Measurements from ENCODE around the gene TECTB.

Gene TECTB

GRCh38 chr10:112288486-112288885, 5.3 kb downstream of the TECTB start:
- in situ Hi-C loops (cut with HindIII; ENCODE audit: low sequenced_read_pairs): no loop called here
- DNase-seq (ENCODE audit: low read depth, low spot score): no peak
- TF ChIP-seq, protein P1, sequence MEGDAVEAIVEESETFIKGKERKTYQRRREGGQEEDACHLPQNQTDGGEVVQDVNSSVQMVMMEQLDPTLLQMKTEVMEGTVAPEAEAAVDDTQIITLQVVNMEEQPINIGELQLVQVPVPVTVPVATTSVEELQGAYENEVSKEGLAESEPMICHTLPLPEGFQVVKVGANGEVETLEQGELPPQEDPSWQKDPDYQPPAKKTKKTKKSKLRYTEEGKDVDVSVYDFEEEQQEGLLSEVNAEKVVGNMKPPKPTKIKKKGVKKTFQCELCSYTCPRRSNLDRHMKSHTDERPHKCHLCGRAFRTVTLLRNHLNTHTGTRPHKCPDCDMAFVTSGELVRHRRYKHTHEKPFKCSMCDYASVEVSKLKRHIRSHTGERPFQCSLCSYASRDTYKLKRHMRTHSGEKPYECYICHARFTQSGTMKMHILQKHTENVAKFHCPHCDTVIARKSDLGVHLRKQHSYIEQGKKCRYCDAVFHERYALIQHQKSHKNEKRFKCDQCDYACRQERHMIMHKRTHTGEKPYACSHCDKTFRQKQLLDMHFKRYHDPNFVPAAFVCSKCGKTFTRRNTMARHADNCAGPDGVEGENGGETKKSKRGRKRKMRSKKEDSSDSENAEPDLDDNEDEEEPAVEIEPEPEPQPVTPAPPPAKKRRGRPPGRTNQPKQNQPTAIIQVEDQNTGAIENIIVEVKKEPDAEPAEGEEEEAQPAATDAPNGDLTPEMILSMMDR (IDR thresholded peaks at IDR 0.05; ENCODE audit: low read depth, low read length): no peak
- no peak overlapping the region for H3K4me3 ChIP-seq (ENCODE audit: low read depth, low read length)

GRCh38 chr10:112289373-112290053, 6.3 kb downstream of the TECTB start:
- no peak overlapping the region for H3K4me3 ChIP-seq (ENCODE audit: low read depth, low read length)
- in situ Hi-C loops (cut with HindIII; ENCODE audit: low sequenced_read_pairs): no loop called here
- DNase-seq (ENCODE audit: low read depth, low spot score): no peak
- TF ChIP-seq, protein P1 (IDR thresholded peaks at IDR 0.05; ENCODE audit: low read depth, low read length): no peak

- in situ Hi-C loops (cut with HindIII; ENCODE audit: low sequenced_read_pairs): no loop called here
- TF ChIP-seq, protein P1 (IDR thresholded peaks at IDR 0.05; ENCODE audit: low read depth, low read length): no peak
Observed at GRCh38 chr10:112290054-112290373, 6.8 kb downstream of the TECTB start.

DNA sequence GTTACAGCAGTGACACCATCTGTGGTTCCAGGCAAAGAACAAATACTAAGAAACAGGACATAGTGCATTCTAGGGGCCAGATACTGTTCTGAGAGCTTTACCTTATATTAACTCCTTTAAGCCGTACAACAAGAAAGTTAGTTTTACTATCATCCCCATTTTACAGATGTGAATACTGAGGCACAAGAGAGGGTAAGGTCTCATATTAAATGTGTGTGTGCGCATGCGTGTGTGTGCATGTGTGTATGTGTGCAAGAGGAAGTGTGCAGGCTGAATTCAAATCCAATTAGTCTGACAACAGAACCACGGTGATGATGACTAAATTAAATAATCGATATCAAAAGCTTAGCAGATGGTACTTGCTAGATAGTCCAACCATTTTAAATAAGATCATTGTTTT, 11.0 kb downstream of the TECTB start:
- DNase-seq (ENCODE audit: low read depth, low spot score): no peak
- TF ChIP-seq, protein P1 (IDR thresholded peaks at IDR 0.05; ENCODE audit: low read depth, low read length): no peak
- no peak overlapping the region for H3K4me3 ChIP-seq (ENCODE audit: low read depth, low read length)
- in situ Hi-C loops (cut with HindIII; ENCODE audit: low sequenced_read_pairs): no loop called here

More at GRCh38 chr10:112290054-112290373, 6.8 kb downstream of the TECTB start:
- no peak overlapping the region for H3K4me3 ChIP-seq (ENCODE audit: low read depth, low read length)
- DNase-seq (ENCODE audit: low read depth, low spot score): no peak

DNA sequence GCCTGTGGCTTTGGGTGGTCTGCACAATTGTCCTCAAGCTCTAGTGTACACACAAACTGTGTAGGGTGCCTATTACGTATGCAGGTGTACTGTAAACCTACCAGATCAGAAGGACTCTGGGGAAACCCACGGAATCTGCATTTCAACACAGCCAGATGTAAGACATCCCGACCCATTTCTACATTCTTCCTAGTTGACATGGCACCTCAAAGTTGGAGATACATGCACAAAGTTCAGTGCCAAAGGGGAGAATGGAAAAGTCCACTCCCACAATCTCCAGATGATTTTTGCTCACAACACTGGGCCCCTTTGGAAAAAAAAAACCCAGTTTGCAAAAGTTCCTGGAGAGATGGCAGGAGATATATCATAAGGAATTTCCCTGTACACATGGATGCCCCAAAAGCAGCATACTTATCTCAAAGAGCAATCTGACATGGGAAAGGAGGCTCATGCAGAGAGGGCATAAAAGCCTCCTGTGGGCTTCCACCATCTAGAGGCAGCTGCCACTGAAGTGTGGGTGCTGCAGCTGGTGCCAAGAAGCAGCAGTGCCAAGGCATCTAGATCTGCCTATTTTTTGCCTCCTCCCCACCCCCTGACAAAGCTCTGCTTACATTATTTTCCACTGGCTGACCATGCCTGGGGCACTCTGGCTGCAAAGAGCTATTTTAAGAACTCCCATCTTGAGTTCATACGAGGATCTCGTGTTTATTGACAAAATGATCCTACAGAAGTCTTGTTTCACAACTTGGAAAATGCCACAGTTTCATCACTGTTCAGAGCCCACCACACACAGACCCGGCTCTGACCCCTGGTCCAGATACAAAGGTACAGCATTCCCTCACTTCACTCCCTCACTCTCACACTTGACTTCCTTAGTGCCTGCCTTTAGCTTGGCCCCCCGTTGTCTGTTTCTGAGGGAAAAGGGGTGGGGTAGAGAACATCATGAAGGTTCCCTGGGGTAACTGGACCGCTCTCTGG, 12.9 kb downstream of the TECTB start:
- in situ Hi-C loops (cut with HindIII; ENCODE audit: low sequenced_read_pairs): no loop called here
- H3K4me3 ChIP-seq (ENCODE audit: low read depth, low read length): no peak overlapping the region
- TF ChIP-seq, protein P1 (IDR thresholded peaks at IDR 0.05; ENCODE audit: low read depth, low read length): no peak
- no peak for DNase-seq (ENCODE audit: low read depth, low spot score)

- in situ Hi-C loops (cut with HindIII; ENCODE audit: low sequenced_read_pairs): no loop called here
- H3K4me3 ChIP-seq (ENCODE audit: low read depth, low read length): no peak overlapping the region
- TF ChIP-seq, protein P1 (IDR thresholded peaks at IDR 0.05; ENCODE audit: low read depth, low read length): no peak
- no peak for DNase-seq (ENCODE audit: low read depth, low spot score)
Observed at GRCh38 chr10:112296908-112297331, 13.7 kb downstream of the TECTB start.

Measured in astrocyte of the spinal cord (primary cell).